A549 (cell line): ENCODE data around the gene TBL1X.

Experiments used
- TF ChIP-seq, protein P1 (sequence below): fragments of >200 bp; sonication (Bioruptor Twin); formaldehyde crosslinking; IDR thresholded peaks from 3 replicates; pipeline ENCODE4 v1.5.1; 2016
- TF ChIP-seq, protein P2 (sequence below): IDR thresholded peaks from 2 replicates; pipeline ENCODE4 v1.6.1; 2012

DNA sequence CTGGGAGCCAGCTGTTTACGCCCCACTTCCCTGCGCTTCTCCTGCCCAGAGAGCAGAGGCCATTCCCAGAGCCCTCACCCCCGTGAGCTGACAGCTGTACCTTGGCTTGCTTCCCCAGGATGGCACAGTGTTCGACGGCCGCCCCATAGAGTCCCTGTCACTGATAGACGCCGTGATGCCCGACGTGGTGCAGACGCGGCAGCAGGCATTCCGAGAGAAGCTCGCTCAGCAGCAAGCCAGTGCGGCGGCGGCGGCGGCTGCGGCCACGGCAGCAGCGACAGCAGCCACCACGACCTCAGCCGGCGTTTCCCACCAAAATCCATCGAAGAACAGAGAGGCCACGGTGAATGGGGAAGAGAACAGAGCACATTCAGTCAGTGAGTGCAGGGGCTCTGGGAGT, 223.0 kb downstream of the TBL1X start:
- TF ChIP-seq, protein P1, sequence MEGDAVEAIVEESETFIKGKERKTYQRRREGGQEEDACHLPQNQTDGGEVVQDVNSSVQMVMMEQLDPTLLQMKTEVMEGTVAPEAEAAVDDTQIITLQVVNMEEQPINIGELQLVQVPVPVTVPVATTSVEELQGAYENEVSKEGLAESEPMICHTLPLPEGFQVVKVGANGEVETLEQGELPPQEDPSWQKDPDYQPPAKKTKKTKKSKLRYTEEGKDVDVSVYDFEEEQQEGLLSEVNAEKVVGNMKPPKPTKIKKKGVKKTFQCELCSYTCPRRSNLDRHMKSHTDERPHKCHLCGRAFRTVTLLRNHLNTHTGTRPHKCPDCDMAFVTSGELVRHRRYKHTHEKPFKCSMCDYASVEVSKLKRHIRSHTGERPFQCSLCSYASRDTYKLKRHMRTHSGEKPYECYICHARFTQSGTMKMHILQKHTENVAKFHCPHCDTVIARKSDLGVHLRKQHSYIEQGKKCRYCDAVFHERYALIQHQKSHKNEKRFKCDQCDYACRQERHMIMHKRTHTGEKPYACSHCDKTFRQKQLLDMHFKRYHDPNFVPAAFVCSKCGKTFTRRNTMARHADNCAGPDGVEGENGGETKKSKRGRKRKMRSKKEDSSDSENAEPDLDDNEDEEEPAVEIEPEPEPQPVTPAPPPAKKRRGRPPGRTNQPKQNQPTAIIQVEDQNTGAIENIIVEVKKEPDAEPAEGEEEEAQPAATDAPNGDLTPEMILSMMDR = no peak
- TF ChIP-seq, protein P2, sequence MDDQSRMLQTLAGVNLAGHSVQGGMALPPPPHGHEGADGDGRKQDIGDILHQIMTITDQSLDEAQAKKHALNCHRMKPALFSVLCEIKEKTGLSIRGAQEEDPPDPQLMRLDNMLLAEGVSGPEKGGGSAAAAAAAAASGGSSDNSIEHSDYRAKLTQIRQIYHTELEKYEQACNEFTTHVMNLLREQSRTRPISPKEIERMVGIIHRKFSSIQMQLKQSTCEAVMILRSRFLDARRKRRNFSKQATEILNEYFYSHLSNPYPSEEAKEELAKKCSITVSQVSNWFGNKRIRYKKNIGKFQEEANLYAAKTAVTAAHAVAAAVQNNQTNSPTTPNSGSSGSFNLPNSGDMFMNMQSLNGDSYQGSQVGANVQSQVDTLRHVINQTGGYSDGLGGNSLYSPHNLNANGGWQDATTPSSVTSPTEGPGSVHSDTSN = no peak
